ENCODE measurements around the gene IMP4.

IMP4 gene

GRCh38 chr2:130372055-130372832 lies 29.5 kb downstream of the IMP4 start:
- TF ChIP-seq CTCF (conservative IDR thresholded peaks at IDR 0.05; ENCODE audit: low read depth): peak; percentile 87
- ChIA-PET POLR2A (ENCODE audit: low non-redundant PET) (interaction anchor here (0.5 kb wide), 1 partner anchor 12 kb away, joined by 6 read pairs; no protein-coding TSS in a partner anchor), CTCF (interaction anchor here (0.6 to 1.5 kb wide), 4 partner anchors 11 to 1805 kb away, joined by 3 to 7 read pairs (median 5); partner anchors contain the start of gene PTPN18)
- peak; percentile 80 for DNase-seq (ENCODE audit: low spot score)
- H3K27ac ChIP-seq: peak overlapping the region; percentile 80

- H3K27ac ChIP-seq: peak overlapping the region; percentile 80
- POLR2A ChIA-PET (ENCODE audit: low non-redundant PET): interaction anchor here (0.5 kb wide), 1 partner anchor 12 kb away, joined by 6 read pairs; no protein-coding TSS in a partner anchor
- TF ChIP-seq CTCF (conservative IDR thresholded peaks at IDR 0.05; ENCODE audit: low read depth): peak; percentile 53
- CTCF ChIA-PET: interaction anchor here (0.6 to 1.5 kb wide), 7 partner anchors 10 to 1806 kb away, joined by 3 to 7 read pairs (median 4); partner anchors contain the start of genes IMP4 and PTPN18
- no peak for DNase-seq (ENCODE audit: low spot score)
Measured at GRCh38 chr2:130372833-130373807, 30.4 kb downstream of the IMP4 start.

GRCh38 chr2:130373808-130374365 lies 31.2 kb downstream of the IMP4 start:
- H3K27ac ChIP-seq: peak overlapping the region; percentile 80; the same call in 1 of the 2 replicates
- TF ChIP-seq CTCF (conservative IDR thresholded peaks at IDR 0.05; ENCODE audit: low read depth): no peak
- CTCF ChIA-PET: interaction anchor here (0.7 to 1.5 kb wide), 5 partner anchors 14 to 222 kb away, joined by 3 to 7 read pairs (median 4); partner anchors contain the start of genes IMP4 and PTPN18
- DNase-seq (ENCODE audit: low spot score): no peak
- POLR2A ChIA-PET (ENCODE audit: low non-redundant PET): no interaction called here

GRCh38 chr2:130374587-130375290 lies 32.0 kb downstream of the IMP4 start:
- no peak for DNase-seq (ENCODE audit: low spot score)
- ChIA-PET POLR2A (ENCODE audit: low non-redundant PET) (no interaction called here), CTCF (interaction anchor here (0.9 kb wide), 1 partner anchor 86 kb away, joined by 3 read pairs; no protein-coding TSS in a partner anchor)
- peak overlapping the region; percentile 20; the same call in 1 of the 2 replicates for H3K27ac ChIP-seq
- TF ChIP-seq CTCF (conservative IDR thresholded peaks at IDR 0.05; ENCODE audit: low read depth): no peak

GRCh38 chr2:130375291-130376266 lies 32.9 kb downstream of the IMP4 start:
- no peak for TF ChIP-seq CTCF (conservative IDR thresholded peaks at IDR 0.05; ENCODE audit: low read depth)
- CTCF ChIA-PET: interaction anchor here (0.6 kb wide), 1 partner anchor 60 kb away, joined by 9 read pairs; no protein-coding TSS in a partner anchor
- peak overlapping the region; percentile 20; the same call in 1 of the 2 replicates for H3K27ac ChIP-seq
- DNase-seq (ENCODE audit: low spot score): no peak
- POLR2A ChIA-PET (ENCODE audit: low non-redundant PET): no interaction called here
